CD14-positive monocyte (primary cell): ENCODE measurements around the gene CEP83. TPM values are rescaled to one million over a fixed set of nuclear protein-coding genes. Genes with fewer than 3 reads are reported as not detected.

Experiments
- DNase-seq, 3 donors: peaks; one replicate each; pipeline ENCODE4 v3.0.0-alpha.2; 2011 to 2022
- H2AFZ ChIP-seq: 2 replicates; pipeline ENCODE4 v1.6.0; 2012; ENCODE audit warnings: mild to moderate bottlenecking, low read depth, low read length, inconsistent platforms; ENCODE audit not compliant: insufficient read depth, poor library complexity, severe bottlenecking
- H3K27ac ChIP-seq, 2 donors: 1 replicate in 1 of 2; 2 replicates in 1 of 2; pipeline ENCODE4 v1.5.1; 2012 to 2013; ENCODE audit warnings: low read length in 2 of 2, control low read depth in 1 of 2, inconsistent platforms in 1 of 2, low read depth in 1 of 2, mild to moderate bottlenecking in 1 of 2
- H3K27me3 ChIP-seq, 2 donors: one replicate each; pipeline versions ENCODE4 v1.6.0 to v1.6.1; 2011 to 2013; ENCODE audit warnings: low read length in 2 of 2; ENCODE audit not compliant: control insufficient read depth in 2 of 2, insufficient read depth in 2 of 2
- H3K36me3 ChIP-seq, 2 donors: replicated peaks in 1 of 2; 1 replicate in 1 of 2; 2 replicates in 1 of 2; pipeline versions ENCODE4 v1.5.1 to v1.6.1; 2012 to 2013; ENCODE audit warnings: low read length in 2 of 2, control low read depth in 1 of 2, inconsistent platforms in 1 of 2, mild to moderate bottlenecking in 1 of 2; ENCODE audit not compliant: insufficient read depth in 2 of 2, control insufficient read depth in 1 of 2
- H3K4me1 ChIP-seq, 2 donors: 1 replicate in 1 of 2; 2 replicates in 1 of 2; pipeline versions ENCODE4 v1.5.1 to v1.6.1; 2012 to 2013; ENCODE audit warnings: low read length in 2 of 2, control low read depth in 1 of 2, inconsistent platforms in 1 of 2, mild to moderate bottlenecking in 1 of 2, moderate library complexity in 1 of 2; ENCODE audit not compliant: insufficient read depth in 2 of 2, control insufficient read depth in 1 of 2
- H3K4me2 ChIP-seq: replicated peaks from 2 replicates; pipeline ENCODE3; 2012; ENCODE audit warnings: low read length, moderate library complexity, mild to moderate bottlenecking; ENCODE audit not compliant: poor library complexity, severe bottlenecking; ENCODE audit errors: extremely low read depth
- H3K4me3 ChIP-seq, 3 experiments: fragments of 200-600 bp in 1 of 3; sonication (generic) in 1 of 3; replicated peaks in 1 of 3; 1 replicate in 2 of 3; 2 replicates in 1 of 3; pipeline ENCODE4 v1.5.1; 2011 to 2013; ENCODE audit warnings: low read length in 3 of 3, mild to moderate bottlenecking in 3 of 3, control low read depth in 2 of 3, low read depth in 2 of 3, inconsistent platforms in 1 of 3, moderate library complexity in 1 of 3
- H3K79me2 ChIP-seq: 2 replicates; pipeline ENCODE4 v1.6.0; 2012; ENCODE audit warnings: mild to moderate bottlenecking, control low read depth, inconsistent platforms, low read length, moderate library complexity; ENCODE audit not compliant: insufficient read depth
- H3K9ac ChIP-seq: 2 replicates; pipeline ENCODE4 v1.6.0; 2017; ENCODE audit warnings: low read length, mild to moderate bottlenecking; ENCODE audit not compliant: insufficient read depth, poor library complexity, severe bottlenecking
- H3K9me3 ChIP-seq, 2 donors: replicated peaks in 1 of 2; 1 replicate in 1 of 2; 2 replicates in 1 of 2; pipeline versions ENCODE4 v1.5.1 to v1.6.1; 2012 to 2013; ENCODE audit warnings: low read length in 2 of 2, control low read depth in 1 of 2; ENCODE audit not compliant: control insufficient read depth in 1 of 2, insufficient read depth in 1 of 2
- H4K20me1 ChIP-seq: 2 replicates; pipeline ENCODE4 v1.6.0; 2012; ENCODE audit warnings: mild to moderate bottlenecking, low read length, control low read depth, moderate library complexity; ENCODE audit not compliant: insufficient read depth
- H3K27ac Mint-ChIP-seq, 7 donors: one replicate each; pipeline ENCODE4 v1.8.0; 2020; ENCODE audit warnings: mild to moderate bottlenecking in 7 of 7, mixed read lengths in 7 of 7, moderate library complexity in 6 of 7, inconsistent platforms in 2 of 7
- H3K27me3 Mint-ChIP-seq, 3 donors: one replicate each; pipeline ENCODE4 v1.8.0; 2021 to 2022; ENCODE audit warnings: low read depth in 3 of 3, mild to moderate bottlenecking in 3 of 3, mixed read lengths in 3 of 3, moderate library complexity in 3 of 3, inconsistent platforms in 1 of 3
- H3K36me3 Mint-ChIP-seq, 2 donors: one replicate each; pipeline ENCODE4 v1.8.0; 2020; ENCODE audit warnings: mixed read lengths in 2 of 2, inconsistent platforms in 1 of 2, mild to moderate bottlenecking in 1 of 2
- H3K4me1 Mint-ChIP-seq: one replicate; pipeline ENCODE4 v1.8.0; 2020; ENCODE audit warnings: mild to moderate bottlenecking, mixed read lengths
- H3K4me3 Mint-ChIP-seq, 2 donors: one replicate each; pipeline ENCODE4 v1.8.0; 2020; ENCODE audit warnings: mild to moderate bottlenecking in 2 of 2, mixed read lengths in 2 of 2, moderate library complexity in 1 of 2
- H3K9me3 Mint-ChIP-seq, 7 donors: one replicate each; pipeline ENCODE4 v1.8.0; 2020 to 2022; ENCODE audit warnings: mixed read lengths in 7 of 7, mild to moderate bottlenecking in 6 of 7, moderate library complexity in 6 of 7, inconsistent platforms in 2 of 7
- CTCF ChIP-seq: fragments of 200-600 bp; IDR thresholded peaks from one replicate; pipeline ENCODE4 v1.8.0; 2022; ENCODE audit warnings: antibody characterized with exemption, mild to moderate bottlenecking
- WGBS: methylation state at CpG from one replicate; pipeline ENCODE4 v1.1.5; 2013; ENCODE audit warnings: missing lambda C conversion rate; ENCODE audit not compliant: insufficient coverage; 5-methylcytosine and 5-hydroxymethylcytosine counted together
- intact Hi-C, 2 donors: fragments of 100-400 bp; cut with micrococcal nuclease; formaldehyde crosslinking; loops; one replicate each; pipeline versions ENCODE4 v1.15.0 to v1.15.1; 2023
- polyA plus RNA-seq, 3 donors: library from polyadenylated mRNA; depleted of rRNA in 1 of 3; unstranded in 2 of 3; stranded (reverse) in 1 of 3; fragments of 300-500 nt in 2 of 3; fragments of >200 nt in 1 of 3; fragmentation: Illumina TruSeq in 2 of 3; gene quantifications; 1 replicate in 2 of 3; 2 replicates in 1 of 3; pipeline ENCODE4 v1.2.3, GENCODE V29; 2012 to 2021

CEP83 gene
- polyA plus RNA-seq, 3 donors: 0.73 to 3.1 (median 1.0) TPM

DNA sequence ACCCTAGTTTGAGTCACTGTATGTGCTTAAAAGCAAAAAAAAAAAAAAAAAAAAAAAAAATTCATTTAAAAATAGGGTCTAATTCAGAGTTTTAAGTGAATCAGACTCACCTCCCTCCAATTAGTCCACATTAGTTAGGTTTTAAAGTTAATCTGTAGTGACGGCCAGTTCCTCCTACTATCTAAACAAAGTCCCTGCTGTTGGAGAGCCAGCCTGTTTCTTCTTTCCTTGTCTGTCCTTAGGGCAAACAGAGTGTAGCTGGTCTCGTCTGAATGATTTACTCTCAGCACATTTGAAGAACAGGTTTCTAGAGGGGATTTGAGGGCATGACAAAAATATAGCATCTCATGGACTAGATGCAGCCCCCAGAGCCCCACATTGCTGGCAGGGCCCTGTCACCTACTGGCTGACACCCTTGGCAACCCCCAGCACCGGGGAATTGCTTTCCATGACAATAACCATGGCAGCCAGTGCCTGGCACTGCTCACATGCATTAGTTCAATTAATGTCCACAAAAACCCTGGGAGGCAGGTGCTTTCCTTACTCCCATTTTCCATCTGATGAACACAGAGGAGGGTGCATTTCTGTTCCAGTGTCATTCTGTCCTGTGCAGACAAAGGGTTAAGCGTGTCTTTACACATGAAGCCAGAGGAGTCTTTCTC lies 173.0 kb downstream of the CEP83 start:
- DNase-seq: no peak
- peaks cover 11 to 15% of the 10 kb centered on the region in 2 donors for H3K4me1 ChIP-seq
- peaks cover 60 to 100% of the 10 kb centered on the region in 2 donors for H3K36me3 ChIP-seq
- H2AFZ ChIP-seq: no peak overlapping the region
- peak overlapping the region in 1 of 2 donors; percentile 4 for H3K27ac ChIP-seq
- 92% methylated on average over 1 of the region's 4 CpGs for WGBS
- H3K9me3 Mint-ChIP-seq: peaks cover 0 to 2% (median 0%) of the 10 kb centered on the region in 7 donors
- no peak overlapping the region for H3K4me3 Mint-ChIP-seq
- H3K4me2 ChIP-seq: no peak overlapping the region
- no peaks in the 10 kb centered on the region for H3K27me3 ChIP-seq
- peak overlapping the region in 1 of 7 donors; percentile 21 for H3K27ac Mint-ChIP-seq
- H3K27me3 Mint-ChIP-seq: peaks cover 0 to 2% (median 0%) of the 10 kb centered on the region in 3 donors
- no peaks in the 10 kb centered on the region for H3K79me2 ChIP-seq
- no peak overlapping the region for H3K9ac ChIP-seq
- peaks cover 15% of the 10 kb centered on the region for H3K4me1 Mint-ChIP-seq
- peaks cover 86 to 97% of the 10 kb centered on the region in 2 donors for H3K36me3 Mint-ChIP-seq
- H4K20me1 ChIP-seq: peaks cover 17% of the 10 kb centered on the region
- no peak for TF ChIP-seq CTCF
- H3K4me3 ChIP-seq: no peak overlapping the region
- no peaks in the 10 kb centered on the region for H3K9me3 ChIP-seq
- intact Hi-C loops: no loop called here

- no peaks in the 10 kb centered on the region for H3K27me3 ChIP-seq
- no peak for TF ChIP-seq CTCF
- peaks cover 18% of the 10 kb centered on the region for H3K4me1 Mint-ChIP-seq
- H3K4me3 ChIP-seq: no peak overlapping the region
- no CpG with 5 or more reads among the region's 8 CpGs for WGBS
- peaks cover 15% of the 10 kb centered on the region for H4K20me1 ChIP-seq
- peaks cover 84 to 97% of the 10 kb centered on the region in 2 donors for H3K36me3 Mint-ChIP-seq
- H3K9ac ChIP-seq: no peak overlapping the region
- peaks cover 11 to 17% of the 10 kb centered on the region in 2 donors for H3K4me1 ChIP-seq
- no peak overlapping the region for H2AFZ ChIP-seq
- no peak overlapping the region for H3K4me2 ChIP-seq
- peaks cover 59 to 100% of the 10 kb centered on the region in 2 donors for H3K36me3 ChIP-seq
- no peaks in the 10 kb centered on the region for H3K9me3 ChIP-seq
- no peak overlapping the region for H3K4me3 Mint-ChIP-seq
- peak overlapping the region in 1 of 2 donors; percentile 30 for H3K27ac ChIP-seq
- no peaks in the 10 kb centered on the region for H3K79me2 ChIP-seq
- H3K27ac Mint-ChIP-seq: peak overlapping the region in 1 of 7 donors; percentile 69
- H3K27me3 Mint-ChIP-seq: peaks cover 0 to 2% (median 0%) of the 10 kb centered on the region in 3 donors
- no peak for DNase-seq
- peaks cover 0 to 2% (median 0%) of the 10 kb centered on the region in 7 donors for H3K9me3 Mint-ChIP-seq
- intact Hi-C loops: no loop called here
These were observed 173.6 kb downstream of the CEP83 start for GRCh38 chr12:94285943-94286582.
